Measurements from ENCODE around the gene PATL2.

- TF ChIP-seq CTCF (conservative IDR thresholded peaks at IDR 0.05; ENCODE audit: low read length) (peak; percentile 72), EZH2phosphoT487 (IDR thresholded peaks at IDR 0.05; ENCODE audit: borderline replicate concordance, low read depth, low read length) (no peak)
These were observed 2.2 kb upstream of the PATL2 start for GRCh38 chr15:44713006-44713966.

Measured in OCI-LY7 (cell line).